GM19238 (cell line): ENCODE data around the gene OR2AT4.
"Not testable (repeated sequence)": the region's sequence is repeated elsewhere in the genome, so short reads cannot be mapped to it uniquely, and the experiment has no call there.

Experiments used
- DNase-seq: peaks from one replicate; pipeline ENCODE4 v3.0.0; 2011; ENCODE audit warnings: low spot score; ENCODE audit not compliant: insufficient read length

The OR2AT4 gene

GRCh38 chr11:75096456-75097172 is at the start of gene OR2AT4:
Gene OR2AT4, minus strand, starts transcription at chr11:75096876.
- no peak for DNase-seq

- DNase-seq: no peak
Observed at GRCh38 chr11:75145972-75146519, 49.4 kb upstream of the OR2AT4 start.

- DNase-seq: no peak
Observed at GRCh38 chr11:75145196-75145971, 48.7 kb upstream of the OR2AT4 start.

- no peak for DNase-seq
Observed at GRCh38 chr11:75144716-75145014, 48.0 kb upstream of the OR2AT4 start.

- no peak for DNase-seq
Observed at GRCh38 chr11:75143420-75143731, 46.7 kb upstream of the OR2AT4 start.

GRCh38 chr11:75142714-75143419 is 46.2 kb upstream of the OR2AT4 start:
- DNase-seq: peak; percentile 65

- DNase-seq: no peak
Observed at GRCh38 chr11:75141166-75141565, 44.5 kb upstream of the OR2AT4 start.

GRCh38 chr11:75140269-75141138 is 43.8 kb upstream of the OR2AT4 start:
- DNase-seq: peak; percentile 67

- DNase-seq: no peak
Observed at GRCh38 chr11:75135651-75136050, 39.0 kb upstream of the OR2AT4 start.

- DNase-seq: no peak
Observed at GRCh38 chr11:75135021-75135650, 38.5 kb upstream of the OR2AT4 start.

GRCh38 chr11:75133976-75134375 is 37.3 kb upstream of the OR2AT4 start:
- no peak for DNase-seq

GRCh38 chr11:75132080-75132479 is 35.4 kb upstream of the OR2AT4 start:
- DNase-seq: no peak

GRCh38 chr11:75126564-75126963 is 29.9 kb upstream of the OR2AT4 start:
- DNase-seq: no peak

- DNase-seq: no peak
Observed at GRCh38 chr11:75118577-75118976, 21.9 kb upstream of the OR2AT4 start.

- no peak for DNase-seq
Observed at GRCh38 chr11:75114465-75114864, 17.8 kb upstream of the OR2AT4 start.

GRCh38 chr11:75113030-75113429 is 16.4 kb upstream of the OR2AT4 start:
- DNase-seq: no peak

GRCh38 chr11:75112200-75112599 is 15.5 kb upstream of the OR2AT4 start:
- no peak for DNase-seq

GRCh38 chr11:75107187-75107586 is 10.5 kb upstream of the OR2AT4 start:
- DNase-seq: no peak

GRCh38 chr11:75105967-75106681 is 9.4 kb upstream of the OR2AT4 start:
- not testable (repeated sequence) for DNase-seq

GRCh38 chr11:75105462-75105925 is 8.8 kb upstream of the OR2AT4 start:
- DNase-seq: no peak
